ENCODE measurements around the gene ANKRD30A. TPM values are rescaled to one million over a fixed set of nuclear protein-coding genes. Genes with fewer than 3 reads are reported as not detected.

ANKRD30A gene
- total RNA-seq, 4 donors from 2014 or later: not detected

DNA sequence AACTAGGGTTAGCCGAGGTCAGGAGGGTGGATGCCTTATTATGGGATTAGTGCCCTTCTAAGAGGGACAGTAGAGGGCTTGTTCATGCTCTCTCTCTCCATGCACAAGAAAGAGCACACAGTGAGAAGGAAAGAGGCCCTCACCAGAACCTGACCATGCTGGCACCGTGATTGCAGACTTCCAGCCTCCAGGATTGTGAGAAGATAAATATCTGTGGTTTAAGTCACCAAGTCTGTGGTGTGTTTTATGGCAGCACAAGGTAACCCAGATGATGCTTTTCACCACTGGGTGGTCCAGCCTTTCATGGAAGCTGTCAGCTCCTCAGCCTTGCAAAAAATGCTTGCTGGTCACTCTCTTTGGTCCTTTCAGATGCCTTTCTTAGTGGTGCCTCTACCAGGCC is 175.9 kb downstream of the ANKRD30A start:
- no peaks in the 10 kb centered on the region for H3K36me3 ChIP-seq
- no peak for DNase-seq
- no peak overlapping the region for H3K27ac ChIP-seq
- H3K9me3 ChIP-seq: no peaks in the 10 kb centered on the region
- H3K27me3 ChIP-seq: no peaks in the 10 kb centered on the region
- intact Hi-C loops (cut with DNase I; ENCODE audit: low total_unique reads): no loop called here
- no peak for TF ChIP-seq POLR2A (IDR thresholded peaks at IDR 0.05)
- H3K4me1 ChIP-seq: no peaks in the 10 kb centered on the region
- H3K4me3 ChIP-seq: no peak overlapping the region

DNA sequence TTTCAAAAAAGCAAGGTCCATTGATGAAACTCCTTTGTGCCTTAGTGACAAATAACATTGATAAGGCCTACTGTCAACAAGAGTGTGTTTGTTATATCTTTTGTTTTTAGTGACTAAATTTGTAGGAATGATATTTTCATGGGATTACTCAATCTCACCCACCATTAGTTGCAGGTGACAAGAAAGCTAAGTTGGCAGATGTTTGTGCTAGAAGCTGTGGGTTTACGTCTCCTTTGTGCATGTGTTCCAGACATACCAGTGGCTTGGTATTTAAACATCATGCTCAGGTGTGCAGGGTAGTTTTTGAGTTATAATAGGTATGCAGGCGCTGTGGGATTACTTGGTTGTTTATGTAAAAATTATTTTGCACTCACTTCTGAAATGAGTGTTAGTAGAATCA is 178.6 kb downstream of the ANKRD30A start:
- intact Hi-C loops (cut with DNase I; ENCODE audit: low total_unique reads): no loop called here
- no peak for TF ChIP-seq POLR2A (IDR thresholded peaks at IDR 0.05)
- TF ChIP-seq, protein P1, sequence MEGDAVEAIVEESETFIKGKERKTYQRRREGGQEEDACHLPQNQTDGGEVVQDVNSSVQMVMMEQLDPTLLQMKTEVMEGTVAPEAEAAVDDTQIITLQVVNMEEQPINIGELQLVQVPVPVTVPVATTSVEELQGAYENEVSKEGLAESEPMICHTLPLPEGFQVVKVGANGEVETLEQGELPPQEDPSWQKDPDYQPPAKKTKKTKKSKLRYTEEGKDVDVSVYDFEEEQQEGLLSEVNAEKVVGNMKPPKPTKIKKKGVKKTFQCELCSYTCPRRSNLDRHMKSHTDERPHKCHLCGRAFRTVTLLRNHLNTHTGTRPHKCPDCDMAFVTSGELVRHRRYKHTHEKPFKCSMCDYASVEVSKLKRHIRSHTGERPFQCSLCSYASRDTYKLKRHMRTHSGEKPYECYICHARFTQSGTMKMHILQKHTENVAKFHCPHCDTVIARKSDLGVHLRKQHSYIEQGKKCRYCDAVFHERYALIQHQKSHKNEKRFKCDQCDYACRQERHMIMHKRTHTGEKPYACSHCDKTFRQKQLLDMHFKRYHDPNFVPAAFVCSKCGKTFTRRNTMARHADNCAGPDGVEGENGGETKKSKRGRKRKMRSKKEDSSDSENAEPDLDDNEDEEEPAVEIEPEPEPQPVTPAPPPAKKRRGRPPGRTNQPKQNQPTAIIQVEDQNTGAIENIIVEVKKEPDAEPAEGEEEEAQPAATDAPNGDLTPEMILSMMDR (IDR thresholded peaks at IDR 0.05): no peak

DNA sequence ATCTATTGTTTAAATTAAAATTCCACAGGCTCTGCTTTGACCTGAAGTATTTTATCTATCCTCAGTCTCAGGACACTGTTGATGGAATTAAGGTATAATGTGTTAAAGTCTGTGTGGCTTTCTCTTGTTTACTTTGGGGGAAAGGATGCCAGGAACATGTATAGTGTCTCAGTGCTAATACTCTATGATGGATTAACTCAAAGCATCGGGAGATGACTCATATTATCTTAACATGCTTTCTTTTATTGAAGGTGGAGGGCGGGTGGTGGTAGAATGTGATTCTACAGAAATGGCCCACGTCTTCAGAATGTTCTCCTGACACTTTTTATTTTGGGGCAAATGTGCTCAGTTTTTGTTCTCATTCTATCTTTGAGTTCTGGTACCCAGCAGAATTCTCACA is 189.0 kb downstream of the ANKRD30A start:
- no peak for DNase-seq
- Histone ChIP-seq H3K27me3 (no peaks in the 10 kb centered on the region), H3K27ac (no peak overlapping the region), H3K4me1 (no peaks in the 10 kb centered on the region), H3K4me3 (no peak overlapping the region), H3K9me3 (no peaks in the 10 kb centered on the region), H3K36me3 (no peaks in the 10 kb centered on the region)
- TF ChIP-seq, protein P1 (IDR thresholded peaks at IDR 0.05): no peak
- TF ChIP-seq POLR2A (IDR thresholded peaks at IDR 0.05): no peak
- intact Hi-C loops (cut with DNase I; ENCODE audit: low total_unique reads): no loop called here

More for the DNA sequence above, 178.6 kb downstream of the ANKRD30A start:
- H3K27ac ChIP-seq: no peak overlapping the region
- H3K9me3 ChIP-seq: no peaks in the 10 kb centered on the region
- H3K4me3 ChIP-seq: no peak overlapping the region
- H3K36me3 ChIP-seq: no peaks in the 10 kb centered on the region
- H3K27me3 ChIP-seq: no peaks in the 10 kb centered on the region
- DNase-seq: no peak
- no peaks in the 10 kb centered on the region for H3K4me1 ChIP-seq

DNA sequence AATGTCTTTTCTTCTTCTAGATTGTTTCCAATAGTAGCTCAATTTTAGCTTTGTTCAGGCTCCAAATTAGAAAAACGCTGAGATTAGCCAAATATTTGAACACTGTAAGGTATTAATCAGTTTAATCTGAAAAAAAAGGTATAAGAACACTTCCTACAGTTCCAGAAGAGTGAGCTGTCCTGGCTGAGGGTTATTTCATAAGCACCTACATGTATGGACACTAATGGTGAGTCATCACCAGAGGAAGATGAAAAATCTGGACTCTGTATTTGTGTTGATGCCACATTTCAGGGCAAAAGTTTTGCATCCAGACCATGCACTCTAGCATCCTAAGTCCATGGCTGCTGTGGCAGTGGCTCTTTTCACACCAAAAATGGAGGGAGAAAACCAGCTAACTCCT is 189.5 kb downstream of the ANKRD30A start:
- Histone ChIP-seq H3K36me3 (no peaks in the 10 kb centered on the region), H3K27ac (no peak overlapping the region), H3K9me3 (no peaks in the 10 kb centered on the region), H3K27me3 (no peaks in the 10 kb centered on the region), H3K4me3 (no peak overlapping the region), H3K4me1 (no peaks in the 10 kb centered on the region)
- no peak for DNase-seq
- no peak for TF ChIP-seq POLR2A (IDR thresholded peaks at IDR 0.05)
- TF ChIP-seq, protein P1 (IDR thresholded peaks at IDR 0.05): no peak
- intact Hi-C loops (cut with DNase I; ENCODE audit: low total_unique reads): no loop called here

DNA sequence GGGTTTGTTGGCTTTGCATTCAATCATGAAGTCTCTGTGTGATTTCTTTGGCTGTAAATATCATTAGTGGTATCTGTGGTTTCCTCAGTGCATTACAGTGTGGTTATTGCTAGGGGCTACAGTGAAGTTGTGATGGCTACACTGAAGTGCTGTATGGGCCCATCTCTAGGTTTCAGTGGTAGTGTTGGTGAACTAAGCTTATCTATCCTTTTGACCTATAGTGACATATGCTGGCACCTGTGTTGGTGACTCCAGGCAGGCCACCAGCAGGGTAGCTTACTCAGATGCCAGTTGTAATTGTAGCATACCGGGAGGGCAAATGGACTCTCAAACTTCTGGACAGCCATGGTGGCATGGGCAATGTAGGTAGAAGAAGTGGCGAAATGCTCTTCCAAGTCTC is 219.0 kb downstream of the ANKRD30A start:
- no peaks in the 10 kb centered on the region for H3K9me3 ChIP-seq
- intact Hi-C loops (cut with DNase I; ENCODE audit: low total_unique reads): no loop called here
- no peak for DNase-seq
- H3K36me3 ChIP-seq: no peaks in the 10 kb centered on the region
- no peaks in the 10 kb centered on the region for H3K4me1 ChIP-seq
- TF ChIP-seq POLR2A (IDR thresholded peaks at IDR 0.05): no peak
- TF ChIP-seq, protein P1 (IDR thresholded peaks at IDR 0.05): no peak
- H3K27me3 ChIP-seq: no peaks in the 10 kb centered on the region
- no peak overlapping the region for H3K27ac ChIP-seq
- H3K4me3 ChIP-seq: no peak overlapping the region

DNA sequence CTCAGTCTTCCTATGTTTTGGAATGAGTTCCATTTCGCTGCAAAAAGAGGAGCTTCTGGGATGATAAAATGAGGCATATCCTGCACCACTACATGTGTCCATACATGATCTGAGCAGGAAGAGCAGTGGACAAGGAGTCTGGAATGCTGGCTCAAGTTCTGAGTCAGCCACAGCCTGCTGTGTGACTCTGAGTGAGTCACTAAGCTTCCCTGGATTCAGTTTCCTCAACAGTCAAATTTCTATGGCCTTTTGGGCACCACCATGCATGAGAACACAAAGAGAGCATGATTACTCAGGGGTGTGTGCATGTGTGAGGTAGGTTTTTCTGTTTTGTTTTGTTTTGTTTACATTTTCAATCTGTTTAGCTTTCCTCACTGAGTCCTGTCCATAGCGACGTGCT is 254.6 kb downstream of the ANKRD30A start:
- intact Hi-C loops (cut with DNase I; ENCODE audit: low total_unique reads): no loop called here
- H3K27me3 ChIP-seq: no peaks in the 10 kb centered on the region
- no peak for DNase-seq
- H3K4me3 ChIP-seq: no peak overlapping the region
- TF ChIP-seq, protein P1 (IDR thresholded peaks at IDR 0.05): no peak
- no peak for TF ChIP-seq POLR2A (IDR thresholded peaks at IDR 0.05)
- H3K36me3 ChIP-seq: no peaks in the 10 kb centered on the region
- no peak overlapping the region for H3K27ac ChIP-seq
- H3K9me3 ChIP-seq: peaks cover 0 to 8% of the 10 kb centered on the region in 2 donors
- no peaks in the 10 kb centered on the region for H3K4me1 ChIP-seq

All from uterus (tissue), 4 donors.